Left ventricle myocardium inferior (tissue), 1 donor: ENCODE data around the gene TMEM255B. TPM values are rescaled to one million over a fixed set of nuclear protein-coding genes. Genes with fewer than 3 reads are reported as not detected.

Source experiments
- DNase-seq: peaks from one replicate; pipeline ENCODE4 v3.0.0-alpha.2; 2020
- H3K27ac ChIP-seq: fragments of 200-600 bp; replicated peaks from 2 replicates; pipeline ENCODE4 v1.8.0; 2021
- H3K27me3 ChIP-seq: fragments of 200-600 bp; 2 replicates; pipeline ENCODE4 v1.8.0; 2021; ENCODE audit warnings: low read depth
- H3K36me3 ChIP-seq: fragments of 200-600 bp; 2 replicates; pipeline ENCODE4 v1.8.0; 2021
- H3K4me1 ChIP-seq: fragments of 200-600 bp; 2 replicates; pipeline ENCODE4 v1.8.0; 2021
- H3K4me3 ChIP-seq: fragments of 200-600 bp; 2 replicates; pipeline ENCODE4 v1.8.0; 2021; ENCODE audit warnings: mild to moderate bottlenecking, moderate library complexity
- H3K9me3 ChIP-seq: fragments of 200-600 bp; replicated peaks from 2 replicates; pipeline ENCODE4 v1.8.0; 2021
- intact Hi-C: fragments of 100-400 bp; cut with micrococcal nuclease; formaldehyde crosslinking; loops from one replicate; pipeline ENCODE4 v1.11.0; 2022
- total RNA-seq: library from RNA; stranded (reverse); fragmentation: NEBNext Ultra II Directional; extraction: Animal tissue kit (Norgen Biotek cat#: 25700); gene quantifications from one replicate; pipeline ENCODE4 v1.2.1, GENCODE V29; 2021
- TF ChIP-seq, protein P1 (sequence below): fragments of 200-600 bp; IDR thresholded peaks from 2 replicates; pipeline ENCODE4 v1.8.0; 2021; ENCODE audit warnings: antibody characterized with exemption, mild to moderate bottlenecking, borderline replicate concordance
- donor health status: DM: no; HTN: yes; CAD: no; lungs with severe emphysema.

TMEM255B gene
- total RNA-seq, 1 donor from 2014 or later, result 7.7 TPM

DNA sequence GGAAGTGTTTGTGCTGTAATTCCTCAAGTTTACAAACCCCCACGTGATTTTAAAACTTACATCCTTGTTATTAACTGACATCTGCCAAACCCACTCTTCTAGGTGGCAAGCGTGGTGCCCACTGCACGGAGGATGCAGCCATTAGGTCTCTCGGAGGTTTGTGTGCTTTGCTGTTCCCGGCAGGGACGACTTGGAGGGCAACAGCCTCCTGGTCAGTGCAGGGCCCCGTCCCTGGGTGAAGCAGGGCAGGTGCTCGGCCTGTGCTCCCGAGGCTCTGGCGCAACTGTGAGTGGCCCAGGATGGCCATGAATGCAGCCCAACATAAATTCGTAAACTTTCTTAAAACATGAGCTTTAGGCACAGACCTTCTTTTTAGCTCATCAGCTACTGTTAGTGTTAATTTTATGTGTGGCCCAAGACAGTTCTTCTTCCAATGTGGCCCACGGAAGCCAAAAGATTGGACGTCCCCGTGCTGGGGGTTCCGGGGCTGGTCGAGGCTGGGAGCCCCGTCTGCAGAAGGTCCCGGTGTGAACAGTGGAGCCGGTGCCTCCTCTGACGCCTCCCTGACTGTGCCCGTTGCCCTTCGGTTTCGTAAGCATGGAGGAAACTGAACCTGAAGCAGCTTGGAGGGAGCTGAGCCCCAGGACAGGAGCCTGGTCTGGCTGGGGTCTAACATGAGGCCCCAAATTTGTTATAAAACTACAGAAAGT lies 93.0 kb downstream of the TMEM255B start:
- Histone ChIP-seq H3K27me3 (no peaks in the 10 kb centered on the region), H3K9me3 (no peaks in the 10 kb centered on the region), H3K4me3 (no peak overlapping the region), H3K27ac (peak overlapping the region; percentile 82), H3K36me3 (peaks cover 7% of the 10 kb centered on the region), H3K4me1 (peaks cover 97% of the 10 kb centered on the region)
- TF ChIP-seq, protein P1, sequence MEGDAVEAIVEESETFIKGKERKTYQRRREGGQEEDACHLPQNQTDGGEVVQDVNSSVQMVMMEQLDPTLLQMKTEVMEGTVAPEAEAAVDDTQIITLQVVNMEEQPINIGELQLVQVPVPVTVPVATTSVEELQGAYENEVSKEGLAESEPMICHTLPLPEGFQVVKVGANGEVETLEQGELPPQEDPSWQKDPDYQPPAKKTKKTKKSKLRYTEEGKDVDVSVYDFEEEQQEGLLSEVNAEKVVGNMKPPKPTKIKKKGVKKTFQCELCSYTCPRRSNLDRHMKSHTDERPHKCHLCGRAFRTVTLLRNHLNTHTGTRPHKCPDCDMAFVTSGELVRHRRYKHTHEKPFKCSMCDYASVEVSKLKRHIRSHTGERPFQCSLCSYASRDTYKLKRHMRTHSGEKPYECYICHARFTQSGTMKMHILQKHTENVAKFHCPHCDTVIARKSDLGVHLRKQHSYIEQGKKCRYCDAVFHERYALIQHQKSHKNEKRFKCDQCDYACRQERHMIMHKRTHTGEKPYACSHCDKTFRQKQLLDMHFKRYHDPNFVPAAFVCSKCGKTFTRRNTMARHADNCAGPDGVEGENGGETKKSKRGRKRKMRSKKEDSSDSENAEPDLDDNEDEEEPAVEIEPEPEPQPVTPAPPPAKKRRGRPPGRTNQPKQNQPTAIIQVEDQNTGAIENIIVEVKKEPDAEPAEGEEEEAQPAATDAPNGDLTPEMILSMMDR, result no peak
- intact Hi-C loops, result no loop called here
- no peak for DNase-seq

DNA sequence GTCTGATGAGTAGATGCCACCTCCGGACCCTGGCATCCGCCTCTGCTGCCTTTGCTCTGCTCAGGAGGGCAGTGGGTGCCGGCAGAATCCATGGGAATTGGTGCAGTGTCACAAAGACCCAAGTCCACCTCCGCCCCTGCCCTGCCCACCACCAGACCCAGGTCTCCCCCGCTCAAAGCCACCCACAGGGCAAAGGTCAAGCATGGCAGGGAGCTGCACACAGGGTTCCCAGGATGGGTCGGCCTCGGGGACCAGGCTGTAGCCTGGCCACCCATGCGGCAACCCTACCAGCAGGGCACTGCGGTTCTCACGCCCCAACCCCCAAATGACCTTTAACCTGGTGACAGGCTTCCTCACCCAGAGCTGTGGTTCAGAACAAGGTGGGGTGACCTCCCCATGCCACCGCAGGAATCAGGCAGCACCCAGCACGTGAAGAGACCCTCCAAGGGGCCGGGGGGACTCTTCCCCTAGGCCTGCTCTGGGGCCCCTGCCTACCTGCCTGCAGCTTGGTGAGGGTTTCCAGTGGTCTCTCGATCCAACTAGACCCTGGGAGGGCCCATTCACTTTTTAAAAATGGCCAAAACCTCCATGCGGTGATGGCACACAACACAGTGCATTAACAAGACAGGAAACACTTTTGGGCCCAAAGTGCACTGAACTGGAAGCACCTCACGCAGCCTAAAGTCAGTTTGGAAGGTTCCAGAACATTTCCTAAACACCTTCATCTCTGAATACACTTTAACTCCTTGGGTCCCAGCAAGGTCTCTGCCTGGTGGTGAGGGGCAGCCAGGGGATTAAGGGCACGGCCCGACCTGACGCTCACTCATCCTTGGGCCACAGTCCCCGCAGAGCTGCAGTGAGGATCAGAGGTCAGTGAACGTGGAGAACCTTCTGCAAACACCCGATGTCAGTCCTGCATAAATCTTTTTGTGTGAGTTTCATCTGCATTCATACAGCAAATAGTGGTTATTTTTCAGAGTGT lies 93.8 kb downstream of the TMEM255B start:
- DNase-seq, result no peak
- intact Hi-C loops, result no loop called here
- no peaks in the 10 kb centered on the region for H3K9me3 ChIP-seq
- no peaks in the 10 kb centered on the region for H3K36me3 ChIP-seq
- TF ChIP-seq, protein P1, result no peak
- H3K27me3 ChIP-seq, result no peaks in the 10 kb centered on the region
- H3K27ac ChIP-seq, result peak overlapping the region; percentile 82
- peaks cover 97% of the 10 kb centered on the region for H3K4me1 ChIP-seq
- peak overlapping the region; percentile 10 for H3K4me3 ChIP-seq

DNA sequence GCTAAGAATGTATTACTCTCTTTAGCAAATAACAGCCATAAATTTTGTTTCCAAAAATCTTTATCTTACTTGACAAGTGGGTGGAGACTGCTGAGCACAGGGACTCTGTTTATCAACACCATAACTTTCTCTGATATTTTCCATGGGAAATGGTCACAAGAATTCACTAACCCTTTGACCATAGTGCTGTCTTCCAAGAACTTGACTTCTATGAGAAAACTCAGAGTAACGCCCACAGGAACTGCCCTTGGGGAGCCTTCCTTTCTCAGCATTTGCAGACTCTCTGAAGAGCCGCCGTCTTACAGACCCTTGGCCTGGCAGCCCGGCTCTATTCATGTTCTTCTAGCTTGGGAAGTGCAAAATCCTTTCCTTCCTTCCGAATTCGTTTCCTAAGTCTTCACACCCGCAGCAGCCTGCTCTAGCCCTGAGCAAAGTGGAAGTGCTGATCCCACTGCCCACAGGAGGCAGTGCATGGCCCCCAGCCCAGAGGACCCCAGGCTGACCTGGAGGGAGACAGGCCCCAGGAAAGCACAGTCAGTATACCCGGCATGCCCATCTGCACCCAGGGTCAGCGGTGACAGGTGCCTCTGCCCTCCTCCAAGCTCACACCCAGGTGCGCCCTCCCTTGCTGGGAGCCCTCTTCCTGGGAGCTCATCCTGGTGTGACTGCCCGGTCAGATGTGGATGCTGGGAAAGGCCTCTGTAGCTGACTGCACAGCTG lies 94.7 kb downstream of the TMEM255B start:
- H3K36me3 ChIP-seq, result peaks cover 4% of the 10 kb centered on the region
- H3K27me3 ChIP-seq, result no peaks in the 10 kb centered on the region
- intact Hi-C loops, result no loop called here
- peak overlapping the region; percentile 35 for H3K4me3 ChIP-seq
- DNase-seq, result peak; percentile 35
- TF ChIP-seq, protein P1, result no peak
- no peaks in the 10 kb centered on the region for H3K9me3 ChIP-seq
- H3K27ac ChIP-seq, result peak overlapping the region; percentile 82
- peaks cover 93% of the 10 kb centered on the region for H3K4me1 ChIP-seq

DNA sequence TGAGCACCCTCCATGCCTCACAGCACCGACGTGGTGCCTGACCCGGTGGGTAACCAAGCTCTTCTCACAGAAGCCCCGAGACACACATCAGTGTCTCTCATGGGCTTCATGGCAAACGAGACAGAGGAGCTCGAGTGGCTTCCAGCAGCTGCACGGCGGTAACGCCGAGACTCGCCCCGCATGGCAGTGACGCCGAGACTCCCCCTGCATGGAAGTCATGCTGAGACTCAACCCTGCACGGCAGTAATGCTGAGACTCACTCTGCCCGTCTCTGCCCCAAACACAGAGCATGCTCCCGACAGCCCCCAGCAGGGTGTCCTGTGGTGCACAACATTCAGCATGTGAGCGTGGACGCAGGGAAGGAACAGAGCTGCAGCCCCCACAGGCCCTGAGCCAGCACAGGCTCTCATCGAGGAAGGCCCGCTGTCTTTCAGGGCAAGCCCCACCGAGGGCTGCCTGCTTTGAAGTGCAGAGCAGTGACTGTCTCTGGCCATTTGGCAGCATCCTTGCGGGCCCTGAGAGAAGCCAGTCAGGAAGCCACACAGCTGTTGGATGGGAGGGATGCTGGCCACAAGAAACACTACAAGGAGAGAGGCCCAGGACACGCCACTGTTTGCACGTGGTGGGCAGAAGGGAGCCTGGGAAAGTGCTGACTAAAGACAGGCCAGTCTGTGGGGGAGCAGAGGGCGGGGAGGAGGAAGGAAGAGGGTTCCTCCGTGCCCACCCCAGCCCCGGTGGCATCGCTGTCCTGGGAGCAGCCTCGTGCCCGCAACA lies 95.4 kb downstream of the TMEM255B start:
- Histone ChIP-seq H3K27ac (peak overlapping the region; percentile 82), H3K4me3 (peak overlapping the region; percentile 35), H3K9me3 (no peaks in the 10 kb centered on the region), H3K4me1 (peaks cover 86% of the 10 kb centered on the region), H3K27me3 (no peaks in the 10 kb centered on the region), H3K36me3 (peaks cover 11% of the 10 kb centered on the region)
- TF ChIP-seq, protein P1, result peak; percentile 7
- intact Hi-C loops, result no loop called here
- DNase-seq, result peak; percentile 61
